ENCODE data around the gene VSIG10L.

Gene VSIG10L

GRCh38 chr19:51292971-51293370 lies 49.0 kb downstream of the VSIG10L start:
- H3K4me3 ChIP-seq (ENCODE audit: low read depth in 1 of 2, low read length in 2 of 2) = no peak overlapping the region
- H3K4me2 ChIP-seq (ENCODE audit: insufficient read depth, low read length) = no peak overlapping the region
- H3K9ac ChIP-seq (ENCODE audit: low read depth, low read length) = no peak overlapping the region
- no peaks in the 10 kb centered on the region for H3K36me3 ChIP-seq (ENCODE audit: insufficient read depth, low read length)
- H3K9me3 ChIP-seq (ENCODE audit: insufficient read depth, low read length, severe bottlenecking) = no peaks in the 10 kb centered on the region
- no peaks in the 10 kb centered on the region for H3K27me3 ChIP-seq (ENCODE audit: insufficient read depth, low read length, poor library complexity)
- ATAC-seq (ENCODE audit: insufficient read depth, low read depth) (no peak), DNase-seq (no peak)
- TF ChIP-seq EZH2 (IDR thresholded peaks at IDR 0.05; ENCODE audit: borderline replicate concordance, low read depth, low read length, severe bottlenecking) = no peak
- TF ChIP-seq, protein P1, sequence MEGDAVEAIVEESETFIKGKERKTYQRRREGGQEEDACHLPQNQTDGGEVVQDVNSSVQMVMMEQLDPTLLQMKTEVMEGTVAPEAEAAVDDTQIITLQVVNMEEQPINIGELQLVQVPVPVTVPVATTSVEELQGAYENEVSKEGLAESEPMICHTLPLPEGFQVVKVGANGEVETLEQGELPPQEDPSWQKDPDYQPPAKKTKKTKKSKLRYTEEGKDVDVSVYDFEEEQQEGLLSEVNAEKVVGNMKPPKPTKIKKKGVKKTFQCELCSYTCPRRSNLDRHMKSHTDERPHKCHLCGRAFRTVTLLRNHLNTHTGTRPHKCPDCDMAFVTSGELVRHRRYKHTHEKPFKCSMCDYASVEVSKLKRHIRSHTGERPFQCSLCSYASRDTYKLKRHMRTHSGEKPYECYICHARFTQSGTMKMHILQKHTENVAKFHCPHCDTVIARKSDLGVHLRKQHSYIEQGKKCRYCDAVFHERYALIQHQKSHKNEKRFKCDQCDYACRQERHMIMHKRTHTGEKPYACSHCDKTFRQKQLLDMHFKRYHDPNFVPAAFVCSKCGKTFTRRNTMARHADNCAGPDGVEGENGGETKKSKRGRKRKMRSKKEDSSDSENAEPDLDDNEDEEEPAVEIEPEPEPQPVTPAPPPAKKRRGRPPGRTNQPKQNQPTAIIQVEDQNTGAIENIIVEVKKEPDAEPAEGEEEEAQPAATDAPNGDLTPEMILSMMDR (IDR thresholded peaks at IDR 0.05; ENCODE audit: borderline replicate concordance, extremely low read depth, low read length, poor library complexity, severe bottlenecking) = no peak
- no peak overlapping the region for H2AFZ ChIP-seq (ENCODE audit: low read depth, low read length)
- no peaks in the 10 kb centered on the region for H3K79me2 ChIP-seq (ENCODE audit: insufficient read depth, low read length)
- H3K4me1 ChIP-seq (ENCODE audit: insufficient read depth, low read length) = no peaks in the 10 kb centered on the region
- H4K20me1 ChIP-seq (ENCODE audit: insufficient read depth, low read length) = no peaks in the 10 kb centered on the region
- no peak overlapping the region for H3K27ac ChIP-seq (ENCODE audit: low read length)

DNA sequence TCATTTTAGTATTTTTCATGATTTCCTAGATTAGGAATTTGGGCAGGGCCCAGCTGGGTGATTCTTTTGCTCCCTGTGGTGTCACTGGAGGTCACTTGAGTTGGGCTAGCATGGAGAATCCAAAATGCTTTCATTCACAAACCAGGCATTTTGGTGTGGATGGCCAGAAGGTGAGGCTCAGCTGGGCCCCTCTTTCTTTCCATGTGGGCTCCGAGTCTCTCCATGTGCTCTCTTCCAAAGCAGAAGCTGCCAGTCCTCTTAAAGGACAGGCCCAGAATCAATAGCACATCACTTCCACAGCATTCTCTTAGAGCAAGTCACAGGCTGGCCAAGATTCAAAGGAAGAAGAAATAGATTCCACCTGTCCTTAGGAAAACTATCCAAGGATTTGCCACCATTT lies 52.3 kb downstream of the VSIG10L start:
- peaks cover 9% of the 10 kb centered on the region for H3K27me3 ChIP-seq (ENCODE audit: insufficient read depth, low read length, poor library complexity)
- H4K20me1 ChIP-seq (ENCODE audit: insufficient read depth, low read length) = no peaks in the 10 kb centered on the region
- no peak for TF ChIP-seq EZH2 (IDR thresholded peaks at IDR 0.05; ENCODE audit: borderline replicate concordance, low read depth, low read length, severe bottlenecking)
- TF ChIP-seq, protein P1 (IDR thresholded peaks at IDR 0.05; ENCODE audit: borderline replicate concordance, extremely low read depth, low read length, poor library complexity, severe bottlenecking) = no peak
- no peak overlapping the region for H2AFZ ChIP-seq (ENCODE audit: low read depth, low read length)
- H3K27ac ChIP-seq (ENCODE audit: low read length) = no peak overlapping the region
- ATAC-seq (ENCODE audit: insufficient read depth, low read depth) = no peak
- H3K79me2 ChIP-seq (ENCODE audit: insufficient read depth, low read length) = no peaks in the 10 kb centered on the region
- no peak overlapping the region for H3K9ac ChIP-seq (ENCODE audit: low read depth, low read length)
- H3K4me2 ChIP-seq (ENCODE audit: insufficient read depth, low read length) = no peak overlapping the region
- no peaks in the 10 kb centered on the region for H3K9me3 ChIP-seq (ENCODE audit: insufficient read depth, low read length, severe bottlenecking)
- no peaks in the 10 kb centered on the region for H3K4me1 ChIP-seq (ENCODE audit: insufficient read depth, low read length)
- DNase-seq = no peak
- H3K4me3 ChIP-seq (ENCODE audit: low read depth in 1 of 2, low read length in 2 of 2) = no peak overlapping the region
- no peaks in the 10 kb centered on the region for H3K36me3 ChIP-seq (ENCODE audit: insufficient read depth, low read length)

GRCh38 chr19:51285682-51286081 lies 56.3 kb downstream of the VSIG10L start:
- no peaks in the 10 kb centered on the region for H3K79me2 ChIP-seq (ENCODE audit: insufficient read depth, low read length)
- no peaks in the 10 kb centered on the region for H3K4me1 ChIP-seq (ENCODE audit: insufficient read depth, low read length)
- H3K4me3 ChIP-seq (ENCODE audit: low read depth in 1 of 2, low read length in 2 of 2) = no peak overlapping the region

More at GRCh38 chr19:51285682-51286081, 56.3 kb downstream of the VSIG10L start:
- H3K4me2 ChIP-seq (ENCODE audit: insufficient read depth, low read length) = no peak overlapping the region
- TF ChIP-seq EZH2 (IDR thresholded peaks at IDR 0.05; ENCODE audit: borderline replicate concordance, low read depth, low read length, severe bottlenecking) = no peak
- TF ChIP-seq, protein P1 (IDR thresholded peaks at IDR 0.05; ENCODE audit: borderline replicate concordance, extremely low read depth, low read length, poor library complexity, severe bottlenecking) = no peak
- no peaks in the 10 kb centered on the region for H3K9me3 ChIP-seq (ENCODE audit: insufficient read depth, low read length, severe bottlenecking)
- no peak overlapping the region for H2AFZ ChIP-seq (ENCODE audit: low read depth, low read length)
- H3K36me3 ChIP-seq (ENCODE audit: insufficient read depth, low read length) = no peaks in the 10 kb centered on the region
- H4K20me1 ChIP-seq (ENCODE audit: insufficient read depth, low read length) = no peaks in the 10 kb centered on the region
- H3K27ac ChIP-seq (ENCODE audit: low read length) = no peak overlapping the region
- no peak for ATAC-seq (ENCODE audit: insufficient read depth, low read depth)
- H3K9ac ChIP-seq (ENCODE audit: low read depth, low read length) = no peak overlapping the region
- H3K27me3 ChIP-seq (ENCODE audit: insufficient read depth, low read length, poor library complexity) = peaks cover 9% of the 10 kb centered on the region
- DNase-seq = no peak

Data from DND-41 (cell line).